H1 (cell line): ENCODE results near the gene KPNA1. TPM values are rescaled to one million over a fixed set of nuclear protein-coding genes. Genes with fewer than 3 reads are reported as not detected.

Experiments used
- CTCF ChIA-PET: fragments of 300-600 bp; sonication (Branson Sonifier 250); formaldehyde crosslinking; loops from one replicate; lab custom pipeline; 2021; ENCODE audit not compliant: partially characterized antibody; lab: Charles Lee
- POLR2A ChIA-PET: fragments of 300-600 bp; sonication (Branson Sonifier 250); formaldehyde crosslinking; loops from one replicate; lab custom pipeline; 2021; ENCODE audit warnings: inconsistent platforms; ENCODE audit not compliant: partially characterized antibody; lab: Charles Lee
- DNase-seq, 2 experiments: peaks; one replicate each; pipeline versions ENCODE4 v3.0.0 to v3.0.0-alpha.2; 2010 to 2022; ENCODE audit warnings: low spot score in 2 of 2, low read depth in 1 of 2, mixed read lengths in 1 of 2
- FAIRE-seq: peaks from 2 replicates; lab custom pipeline; 2011; peaks lifted over from hg19 to GRCh38; lab: Jason Lieb, UNC
- H2AFZ ChIP-seq: 2 replicates; pipeline ENCODE4 v1.8.1; 2012; ENCODE audit warnings: low read length, inconsistent platforms
- H2AK5ac ChIP-seq: 2 replicates; pipeline ENCODE4 v1.6.1; 2013; ENCODE audit warnings: low read depth, low read length
- H2BK120ac ChIP-seq: replicated peaks from 2 replicates; pipeline ENCODE3; 2013; ENCODE audit warnings: low read depth, low read length, inconsistent platforms
- H2BK12ac ChIP-seq: 2 replicates; pipeline ENCODE4 v1.6.1; 2013; ENCODE audit warnings: low read depth, low read length
- H2BK15ac ChIP-seq: 2 replicates; pipeline ENCODE4 v1.6.1; 2013; ENCODE audit warnings: low read length
- H2BK20ac ChIP-seq: 2 replicates; pipeline ENCODE4 v1.6.1; 2013; ENCODE audit warnings: low read length
- H2BK5ac ChIP-seq: 2 replicates; pipeline ENCODE4 v1.6.1; 2013; ENCODE audit warnings: low read depth, low read length
- H3K14ac ChIP-seq: 2 replicates; pipeline ENCODE4 v1.6.1; 2013; ENCODE audit warnings: inconsistent platforms; ENCODE audit not compliant: insufficient read length
- H3K18ac ChIP-seq: 2 replicates; pipeline ENCODE4 v1.6.1; 2013; ENCODE audit warnings: low read length; ENCODE audit errors: extremely low read depth
- H3K23ac ChIP-seq: 2 replicates; pipeline ENCODE4 v1.6.1; 2013; ENCODE audit warnings: inconsistent platforms; ENCODE audit not compliant: insufficient read length
- H3K23me2 ChIP-seq: 2 replicates; pipeline ENCODE4 v1.6.1; 2013; ENCODE audit warnings: low read depth, low read length
- H3K27ac ChIP-seq: 2 replicates; pipeline ENCODE4 v1.6.1; 2011; ENCODE audit warnings: low read depth, low read length, inconsistent platforms
- H3K27me3 ChIP-seq, 4 experiments: replicated peaks in 1 of 4; 1 replicate in 1 of 4; 2 replicates in 3 of 4; pipeline versions ENCODE4 v1.6.1 to v1.8.1; 2011 to 2013; ENCODE audit warnings: low read length in 3 of 4, mild to moderate bottlenecking in 3 of 4, inconsistent platforms in 2 of 4, mixed read lengths in 2 of 4, moderate library complexity in 1 of 4; ENCODE audit not compliant: control insufficient read depth in 3 of 4, insufficient read depth in 3 of 4; ENCODE audit errors: extremely low read depth in 1 of 4
- H3K36me3 ChIP-seq, 4 experiments: 2 replicates each; pipeline versions ENCODE4 v1.6.1 to v1.8.1; 2011 to 2013; ENCODE audit warnings: mild to moderate bottlenecking in 4 of 4, low read length in 3 of 4, moderate library complexity in 2 of 4, control low read depth in 1 of 4, inconsistent platforms in 1 of 4; ENCODE audit not compliant: insufficient read depth in 4 of 4, control insufficient read depth in 2 of 4
- H3K4ac ChIP-seq: replicated peaks from 2 replicates; pipeline ENCODE3; 2013; ENCODE audit warnings: low read length, low read depth, mixed read lengths, inconsistent platforms; ENCODE audit not compliant: insufficient read length
- H3K4me1 ChIP-seq, 4 experiments: replicated peaks in 1 of 4; 1 replicate in 1 of 4; 2 replicates in 3 of 4; pipeline versions ENCODE4 v1.6.1 to v1.8.1; 2011 to 2013; ENCODE audit warnings: low read length in 3 of 4, inconsistent platforms in 2 of 4, mixed read lengths in 1 of 4; ENCODE audit not compliant: insufficient read depth in 4 of 4, control insufficient read depth in 3 of 4
- H3K4me2 ChIP-seq, 2 experiments: 2 replicates each; pipeline versions ENCODE4 v1.6.1 to v1.8.1; 2011 to 2013; ENCODE audit warnings: low read depth in 2 of 2, low read length in 2 of 2, control low read depth in 1 of 2, inconsistent platforms in 1 of 2, mild to moderate bottlenecking in 1 of 2; ENCODE audit not compliant: insufficient read depth in 1 of 2
- H3K4me3 ChIP-seq, 4 experiments: fragments of 200-600, 300-600 bp in 1 of 4; sonication (generic), shearing (Covaris generic), sonication (Bioruptor Twin) in 1 of 4; 2 replicates each; pipeline versions ENCODE4 v1.5.1 to v1.8.1; 2011 to 2016; ENCODE audit warnings: low read length in 4 of 4, low read depth in 3 of 4, control low read depth in 2 of 4, inconsistent platforms in 2 of 4, mild to moderate bottlenecking in 2 of 4, mixed read lengths in 1 of 4, moderate library complexity in 1 of 4; ENCODE audit not compliant: insufficient read depth in 2 of 4; ENCODE audit errors: extremely low read depth in 1 of 4
- H3K56ac ChIP-seq: replicated peaks from 2 replicates; pipeline ENCODE3; 2013; ENCODE audit warnings: low read depth, mild to moderate bottlenecking, mixed read lengths, low read length, inconsistent platforms; ENCODE audit not compliant: insufficient read length
- H3K79me1 ChIP-seq: 2 replicates; pipeline ENCODE4 v1.6.1; 2013; ENCODE audit warnings: low read depth, low read length, control low read depth
- H3K79me2 ChIP-seq, 2 experiments: 2 replicates each; pipeline versions ENCODE4 v1.6.1 to v1.8.1; 2012 to 2013; ENCODE audit warnings: low read length in 2 of 2, mild to moderate bottlenecking in 2 of 2, inconsistent platforms in 1 of 2; ENCODE audit not compliant: insufficient read depth in 2 of 2, control insufficient read depth in 1 of 2
- H3K9ac ChIP-seq, 4 experiments: replicated peaks in 1 of 4; 1 replicate in 1 of 4; 2 replicates in 3 of 4; pipeline versions ENCODE4 v1.6.1 to v1.8.1; 2011 to 2013; ENCODE audit warnings: low read depth in 3 of 4, low read length in 3 of 4, control low read depth in 2 of 4, mild to moderate bottlenecking in 2 of 4, moderate library complexity in 2 of 4, inconsistent platforms in 1 of 4; ENCODE audit errors: extremely low read depth in 1 of 4
- H3K9me3 ChIP-seq, 2 experiments: 2 replicates each; pipeline versions ENCODE4 v1.6.1 to v1.8.1; 2012 to 2013; ENCODE audit warnings: mild to moderate bottlenecking in 2 of 2, moderate library complexity in 2 of 2, control low read depth in 1 of 2, inconsistent platforms in 1 of 2, low read depth in 1 of 2, low read length in 1 of 2, mixed read lengths in 1 of 2; ENCODE audit not compliant: insufficient read depth in 2 of 2
- H4K20me1 ChIP-seq, 2 experiments: replicated peaks in 1 of 2; 2 replicates each; pipeline versions ENCODE3 to v1.8.1; 2011 to 2013; ENCODE audit warnings: inconsistent platforms in 2 of 2, low read length in 2 of 2, mild to moderate bottlenecking in 1 of 2; ENCODE audit not compliant: insufficient read depth in 2 of 2, control insufficient read depth in 1 of 2
- H4K5ac ChIP-seq: 2 replicates; pipeline ENCODE4 v1.6.1; 2013; ENCODE audit warnings: low read length, low read depth, mixed read lengths, inconsistent platforms; ENCODE audit not compliant: insufficient read length
- H4K8ac ChIP-seq: 2 replicates; pipeline ENCODE4 v1.8.0; 2013; ENCODE audit warnings: mild to moderate bottlenecking, moderate library complexity, low read length, inconsistent platforms; ENCODE audit not compliant: insufficient read depth; ENCODE audit errors: extremely low read depth
- H4K91ac ChIP-seq: replicated peaks from 2 replicates; pipeline ENCODE3; 2013; ENCODE audit warnings: low read length, mixed read lengths, inconsistent platforms; ENCODE audit not compliant: insufficient read length
- JUN ChIP-seq: IDR thresholded peaks from 2 replicates; pipeline ENCODE4 v1.6.1; 2011; ENCODE audit warnings: low read depth, mild to moderate bottlenecking, improper control_type of control experiment, low read length
- MAX ChIP-seq: IDR thresholded peaks from 2 replicates; pipeline ENCODE4 v1.6.1; 2012; ENCODE audit warnings: inconsistent platforms
- NRF1 ChIP-seq: IDR thresholded peaks from 2 replicates; pipeline ENCODE4 v1.6.1; 2011; ENCODE audit warnings: mild to moderate bottlenecking, low read depth, low read length, improper control_type of control experiment
- POU5F1 ChIP-seq: IDR thresholded peaks from 2 replicates; pipeline ENCODE4 v1.6.1; 2011; ENCODE audit warnings: low read depth, mild to moderate bottlenecking, low read length, moderate library complexity
- RFX5 ChIP-seq: IDR thresholded peaks from 2 replicates; pipeline ENCODE4 v1.6.1; 2011; ENCODE audit warnings: low read depth, low read length, improper control_type of control experiment, borderline replicate concordance
- SP2 ChIP-seq: IDR thresholded peaks from 2 replicates; pipeline ENCODE4 v1.6.1; 2012; ENCODE audit warnings: mild to moderate bottlenecking, low read length, inconsistent platforms
- SP4 ChIP-seq: IDR thresholded peaks from 2 replicates; pipeline ENCODE4 v1.6.1; 2012; ENCODE audit warnings: low read length, inconsistent platforms
- WGBS, 2 experiments: shearing (Covaris generic) in 1 of 2; methylation state at CpG; one replicate each; pipeline versions ENCODE4 v1.1.6 to v1.1.7; 2013 to 2015; ENCODE audit warnings: low lambda C conversion rate in 2 of 2, mixed read lengths in 2 of 2, inconsistent platforms in 1 of 2, low coverage in 1 of 2, missing lambda C conversion rate in 1 of 2; ENCODE audit not compliant: insufficient replicate concordance in 2 of 2, insufficient coverage in 1 of 2, insufficient read length in 1 of 2; ENCODE audit errors: extremely low coverage in 1 of 2, missing lambda C conversion rate in 1 of 2; 5-methylcytosine and 5-hydroxymethylcytosine counted together
- polyA plus RNA-seq, 7 experiments: library from polyadenylated mRNA; depleted of rRNA in 3 of 7; stranded (reverse) in 5 of 7; unstranded in 2 of 7; fragments of >200 nt in 5 of 7; fragments of 200-250 nt in 2 of 7; gene quantifications; 1 replicate in 5 of 7; 2 replicates in 1 of 7; 4 replicates in 1 of 7; pipeline versions ENCODE4 v1.2.1 to v1.2.3, GENCODE V29; 2011 to 2013; ENCODE audit warnings: missing spikeins in 2 of 7, mixed read lengths in 2 of 7
- total RNA-seq: library from RNA; stranded (reverse); fragmentation: NEBNext Ultra II Directional; extraction: Animal tissue kit (Norgen Biotek cat#: 25700); gene quantifications from 2 replicates; pipeline ENCODE4 v1.2.1, GENCODE V29; 2021

Gene KPNA1
- total and polyA plus RNA-seq, 2 of the 8 experiments (the other 6 are each of a cell fraction or from before 2014, with no cell fraction given): 14.8 to 63.0 TPM

GRCh38 chr3:122536632-122537001 is 21.9 kb upstream of the KPNA1 start:
- no peaks in the 10 kb centered on the region; a peak in 1 of 4 replicates for H3K9me3 ChIP-seq
- H3K27ac ChIP-seq: no peak overlapping the region
- no peak overlapping the region for H2BK120ac ChIP-seq
- FAIRE-seq: peak; percentile 90
- no peak for TF ChIP-seq POU5F1
- TF ChIP-seq RFX5: no peak
- TF ChIP-seq NRF1: no peak
- no peak for TF ChIP-seq JUN
- no peak for TF ChIP-seq SP4
- no peak for TF ChIP-seq SP2
- no peak for TF ChIP-seq MAX
- H3K14ac ChIP-seq: no peak overlapping the region
- no peak overlapping the region for H2BK5ac ChIP-seq
- no peak overlapping the region for H2BK15ac ChIP-seq
- no peak overlapping the region for H3K18ac ChIP-seq
- no peak overlapping the region for H2AFZ ChIP-seq
- no peak for DNase-seq
- H2BK12ac ChIP-seq: no peak overlapping the region
- no peak overlapping the region for H3K23ac ChIP-seq
- H4K8ac ChIP-seq: no peak overlapping the region
- no peak overlapping the region for H4K5ac ChIP-seq
- H4K91ac ChIP-seq: no peak overlapping the region
- no peaks in the 10 kb centered on the region for H3K27me3 ChIP-seq
- H3K79me1 ChIP-seq: no peaks in the 10 kb centered on the region
- H3K79me2 ChIP-seq: no peaks in the 10 kb centered on the region
- ChIA-PET POLR2A (interaction anchor here (1.6 kb wide), 1 partner anchor 21 kb away, joined by 7 read pairs; the partner anchor contains the start of gene KPNA1), CTCF (interaction anchor here (1.4 to 2.4 kb wide), 4 partner anchors 14 to 143 kb away, joined by 3 to 6 read pairs (median 4); no protein-coding TSS in a partner anchor)
- H3K4me1 ChIP-seq: peaks cover 0 to 7% (median 2%) of the 10 kb centered on the region in 4 experiments; a peak in 3 of 7 replicates
- peak overlapping the region in 1 of 4 experiments; percentile 10; a peak in 1 of 8 replicates for H3K4me3 ChIP-seq
- no peak overlapping the region for H3K9ac ChIP-seq
- H2AK5ac ChIP-seq: no peak overlapping the region
- no peaks in the 10 kb centered on the region for H4K20me1 ChIP-seq
- no peaks in the 10 kb centered on the region for H3K36me3 ChIP-seq
- WGBS, 2 experiments: 57% methylated on average over 3 of the region's 3 CpGs; no CpG with 5 or more reads in 1 of the 2 experiments
- no peak overlapping the region for H2BK20ac ChIP-seq
- H3K4me2 ChIP-seq: peak overlapping the region; percentile 22 to 33; a peak in 2 of 4 replicates
- H3K23me2 ChIP-seq: no peaks in the 10 kb centered on the region
- no peak overlapping the region for H3K56ac ChIP-seq
- no peak overlapping the region for H3K4ac ChIP-seq
